ENCODE measurements around the gene LILRB2. TPM values are rescaled to one million over a fixed set of nuclear protein-coding genes. Genes with fewer than 3 reads are reported as not detected.

The LILRB2 gene
- total RNA-seq, 1 experiment from 2014 or later = not detected

GRCh38 chr19:54229146-54229545 is 51.8 kb downstream of the LILRB2 start:
- CTCF ChIA-PET = interaction anchor here (1.4 to 1.6 kb wide), 2 partner anchors 37 to 40 kb away, joined by 3 to 5 read pairs; partner anchors contain the start of gene MBOAT7
- Histone ChIP-seq H4K20me1 (ENCODE audit: insufficient read depth) (no peaks in the 10 kb centered on the region), H3K79me2 (ENCODE audit: insufficient read depth, low read length) (no peaks in the 10 kb centered on the region), H3K4me2 (ENCODE audit: low read length) (no peak overlapping the region), H3K4me1 (ENCODE audit: control insufficient read depth in 1 of 2, insufficient read depth in 2 of 2, low read length in 2 of 2) (peaks cover 5 to 15% of the 10 kb centered on the region in 2 experiments; a peak in 3 of 4 replicates), H3K9me2 (ENCODE audit: insufficient read depth) (no peaks in the 10 kb centered on the region), H3K9me3 (ENCODE audit: control insufficient read depth in 1 of 2, insufficient read depth in 1 of 2, low read depth in 1 of 2, low read length in 2 of 2) (peaks cover 0 to 4% of the 10 kb centered on the region in 2 experiments; a peak in 2 of 4 replicates), H3K4me3 (replicated peaks in 1 of 2; ENCODE audit: low read depth in 1 of 2, low read length in 2 of 2) (no peak overlapping the region), H3K27ac (ENCODE audit: low read depth, low read length) (no peak overlapping the region), H3K9ac (ENCODE audit: low read length) (no peak overlapping the region), H3K36me3 (ENCODE audit: control insufficient read depth in 1 of 2, insufficient read depth in 2 of 2, low read length in 2 of 2) (no peaks in the 10 kb centered on the region), H2AFZ (ENCODE audit: low read depth, low read length, poor library complexity, severe bottlenecking) (no peak overlapping the region), H3K27me3 (ENCODE audit: insufficient read depth, low read length) (no peaks in the 10 kb centered on the region)
- BruUV-seq (replicated peaks) = no TSS peak
- ATAC-seq = no peak
- intact Hi-C loops (cut with micrococcal nuclease) = no loop called here
- POLR2A ChIA-PET = interaction anchor here (2.6 kb wide), 1 partner anchor 28 kb away, joined by 10 read pairs; the partner anchor contains the start of gene RPS9
- no peak for DNase-seq (ENCODE audit: low read depth, low spot score)
- RAD21 ChIA-PET (ENCODE audit: low non-redundant PET in 1 of 2, low total read pairs in 2 of 2, uncharacterized antibody in 2 of 2, unreplicated experiment in 2 of 2) = no interaction called here
- TF ChIP-seq REST (IDR thresholded peaks at IDR 0.05; ENCODE audit: low read depth) (no peak), EZH2phosphoT487 (IDR thresholded peaks at IDR 0.05; ENCODE audit: borderline replicate concordance) (no peak), ZBTB33 (IDR thresholded peaks at IDR 0.05; ENCODE audit: extremely low read depth, insufficient replicate concordance, low read length) (no peak), SP1 (IDR thresholded peaks at IDR 0.05; ENCODE audit: low read depth) (no peak), YY1 (IDR thresholded peaks at IDR 0.05; ENCODE audit: extremely low read depth, insufficient replicate concordance, low read depth, low read length) (no peak), FOSL1 (IDR thresholded peaks at IDR 0.05; ENCODE audit: low read depth) (no peak), RAD21 (IDR thresholded peaks at IDR 0.05; ENCODE audit: low read depth) (no peak), POLR2AphosphoS5 (IDR thresholded peaks at IDR 0.05; ENCODE audit: low read depth, low read length) (no peak), ELF1 (IDR thresholded peaks at IDR 0.05; ENCODE audit: borderline replicate concordance, low read depth) (no peak), EGR1 (IDR thresholded peaks at IDR 0.05; ENCODE audit: low read depth) (no peak), CTCF (IDR thresholded peaks at IDR 0.05 in 2 of 3, conservative IDR thresholded peaks at IDR 0.05 in 1 of 3; ENCODE audit: borderline replicate concordance in 1 of 3, insufficient read depth in 1 of 3, low read depth in 2 of 3, low read length in 2 of 3) (no peak), TCF7L2 (IDR thresholded peaks at IDR 0.05; ENCODE audit: borderline replicate concordance, extremely low read depth, insufficient read depth, insufficient read length) (no peak), ZFX (IDR thresholded peaks at IDR 0.05) (no peak), JUND (IDR thresholded peaks at IDR 0.05) (no peak), CBX3 (IDR thresholded peaks at IDR 0.05; ENCODE audit: low read depth) (no peak)

Measured in HCT116 (cell line).